H9 (cell line): ENCODE measurements around the gene FNDC3A. TPM values are rescaled to one million over a fixed set of nuclear protein-coding genes. Genes with fewer than 3 reads are reported as not detected.

Source experiments
- DNase-seq: peaks from one replicate; pipeline ENCODE4 v3.0.0-alpha.2; 2017
- H2AFZ ChIP-seq: one replicate; pipeline ENCODE4 v1.6.1; 2013; ENCODE audit warnings: mild to moderate bottlenecking, low read length, control low read depth, moderate library complexity
- H2AK5ac ChIP-seq: 2 replicates; pipeline ENCODE4 v1.6.1; 2013; ENCODE audit warnings: low read length, control low read depth, mixed read lengths; ENCODE audit not compliant: insufficient read length
- H2BK120ac ChIP-seq: one replicate; pipeline ENCODE4 v1.6.1; 2013; ENCODE audit warnings: low read depth, mild to moderate bottlenecking, low read length, control low read depth, inconsistent platforms; ENCODE audit not compliant: poor library complexity, severe bottlenecking
- H2BK12ac ChIP-seq: 2 replicates; pipeline ENCODE4 v1.6.1; 2013; ENCODE audit warnings: low read length, control low read depth, mixed read lengths, low read depth; ENCODE audit not compliant: insufficient read length
- H2BK15ac ChIP-seq: 2 replicates; pipeline ENCODE4 v1.6.1; 2013; ENCODE audit warnings: low read depth, low read length, control low read depth
- H2BK20ac ChIP-seq: one replicate; pipeline ENCODE4 v1.6.1; 2013; ENCODE audit warnings: low read depth, mild to moderate bottlenecking, low read length, control low read depth, inconsistent platforms; ENCODE audit not compliant: poor library complexity, severe bottlenecking
- H2BK5ac ChIP-seq: 2 replicates; pipeline ENCODE4 v1.6.1; 2013; ENCODE audit warnings: low read length, control low read depth, mixed read lengths; ENCODE audit not compliant: insufficient read length
- H3K14ac ChIP-seq: 2 replicates; pipeline ENCODE4 v1.6.1; 2013; ENCODE audit warnings: low read length, control low read depth; ENCODE audit not compliant: insufficient read depth
- H3K18ac ChIP-seq: 2 replicates; pipeline ENCODE4 v1.6.1; 2013; ENCODE audit warnings: low read depth, mild to moderate bottlenecking, mixed read lengths, low read length, control low read depth; ENCODE audit not compliant: insufficient read length
- H3K23ac ChIP-seq: 2 replicates; pipeline ENCODE4 v1.6.1; 2013; ENCODE audit warnings: low read length, control low read depth, mixed read lengths, low read depth; ENCODE audit not compliant: insufficient read length
- H3K23me2 ChIP-seq: 2 replicates; pipeline ENCODE4 v1.6.1; 2013; ENCODE audit warnings: low read depth, mild to moderate bottlenecking, mixed read lengths, low read length, control low read depth; ENCODE audit not compliant: insufficient read length, poor library complexity, severe bottlenecking
- H3K27ac ChIP-seq: 2 replicates; pipeline ENCODE4 v1.5.1; 2013; ENCODE audit warnings: low read length, control low read depth, mixed read lengths, low read depth; ENCODE audit not compliant: insufficient read length
- H3K27me3 ChIP-seq: 2 replicates; pipeline ENCODE4 v1.6.1; 2013; ENCODE audit warnings: low read length, control low read depth, inconsistent platforms; ENCODE audit not compliant: insufficient read depth
- H3K4ac ChIP-seq: 2 replicates; pipeline ENCODE4 v1.6.1; 2013; ENCODE audit warnings: low read depth, mild to moderate bottlenecking, control low read depth, inconsistent platforms, low read length, moderate library complexity
- H3K4me1 ChIP-seq: 2 replicates; pipeline ENCODE4 v1.6.1; 2013; ENCODE audit warnings: low read length, control low read depth, inconsistent platforms; ENCODE audit not compliant: insufficient read depth
- H3K4me2 ChIP-seq: 2 replicates; pipeline ENCODE4 v1.6.1; 2013; ENCODE audit warnings: low read length, control low read depth, mixed read lengths; ENCODE audit not compliant: insufficient read length, insufficient read depth
- H3K56ac ChIP-seq: 2 replicates; pipeline ENCODE4 v1.6.1; 2013; ENCODE audit warnings: low read depth, mild to moderate bottlenecking, mixed read lengths, low read length, control low read depth; ENCODE audit not compliant: insufficient read length
- H3K79me1 ChIP-seq: 2 replicates; pipeline ENCODE4 v1.6.1; 2013; ENCODE audit warnings: low read depth, mild to moderate bottlenecking, moderate library complexity, low read length, control low read depth, inconsistent platforms; ENCODE audit not compliant: insufficient read depth, poor library complexity, severe bottlenecking
- H3K79me2 ChIP-seq: 2 replicates; pipeline ENCODE4 v1.6.1; 2013; ENCODE audit warnings: low read length, control low read depth, inconsistent platforms; ENCODE audit not compliant: insufficient read depth
- H3K9ac ChIP-seq: 2 replicates; pipeline ENCODE4 v1.6.1; 2013; ENCODE audit warnings: low read length, control low read depth, mixed read lengths; ENCODE audit not compliant: insufficient read length; ENCODE audit errors: extremely low read depth
- H3K9me3 ChIP-seq: one replicate; pipeline ENCODE4 v1.6.1; 2013; ENCODE audit warnings: low read depth, low read length, inconsistent platforms; ENCODE audit not compliant: control insufficient read depth
- H3T11ph ChIP-seq: one replicate; pipeline ENCODE4 v1.6.1; 2013; ENCODE audit warnings: mild to moderate bottlenecking, low read length, control low read depth, inconsistent platforms
- H4K20me1 ChIP-seq: one replicate; pipeline ENCODE4 v1.6.1; 2013; ENCODE audit not compliant: control insufficient read depth, insufficient read length, insufficient read depth
- H4K5ac ChIP-seq: 2 replicates; pipeline ENCODE4 v1.6.1; 2013; ENCODE audit warnings: low read depth, mild to moderate bottlenecking, mixed read lengths, low read length, control low read depth; ENCODE audit not compliant: insufficient read length
- H4K8ac ChIP-seq: replicated peaks from 2 replicates; pipeline ENCODE4 v1.6.1; 2013; ENCODE audit warnings: low read length, control low read depth, mixed read lengths, low read depth; ENCODE audit not compliant: insufficient read length
- H4K91ac ChIP-seq: 2 replicates; pipeline ENCODE4 v1.6.1; 2013; ENCODE audit warnings: low read depth, mild to moderate bottlenecking, moderate library complexity, mixed read lengths, low read length, control low read depth; ENCODE audit not compliant: insufficient read length
- H3K27ac Mint-ChIP-seq, 3 experiments: 2 replicates in 2 of 3; 3 replicates in 1 of 3; pipeline ENCODE4 v1.8.0; 2020 to 2021; ENCODE audit warnings: mixed read lengths in 3 of 3, mild to moderate bottlenecking in 1 of 3, moderate library complexity in 1 of 3
- H3K27me3 Mint-ChIP-seq: 2 replicates; pipeline ENCODE4 v1.8.0; 2021; ENCODE audit warnings: low read depth, mild to moderate bottlenecking, moderate library complexity, mixed read lengths
- H3K36me3 Mint-ChIP-seq, 3 experiments: 2 replicates in 2 of 3; 3 replicates in 1 of 3; pipeline ENCODE4 v1.8.0; 2020 to 2021; ENCODE audit warnings: low read depth in 3 of 3, mixed read lengths in 3 of 3; ENCODE audit not compliant: insufficient read depth in 1 of 3
- H3K4me1 Mint-ChIP-seq, 2 experiments: 2 replicates each; pipeline ENCODE4 v1.8.0; 2020; ENCODE audit warnings: mixed read lengths in 2 of 2
- H3K4me3 Mint-ChIP-seq, 2 experiments: 2 replicates in 1 of 2; 3 replicates in 1 of 2; pipeline ENCODE4 v1.8.0; 2020 to 2021; ENCODE audit warnings: mild to moderate bottlenecking in 2 of 2, mixed read lengths in 2 of 2, moderate library complexity in 1 of 2
- H3K9me3 Mint-ChIP-seq, 2 experiments: 2 replicates in 1 of 2; 3 replicates in 1 of 2; pipeline ENCODE4 v1.8.0; 2020; ENCODE audit warnings: mild to moderate bottlenecking in 2 of 2, mixed read lengths in 2 of 2, moderate library complexity in 1 of 2
- WGBS: extraction: QIAGEN DNeasy Blood & Tissue Kit; methylation state at CpG from one replicate; pipeline ENCODE4 v1.1.7; 2013; ENCODE audit warnings: missing lambda C conversion rate, low lambda C conversion rate, mixed read lengths; ENCODE audit not compliant: insufficient read length; ENCODE audit errors: extremely low coverage; 5-methylcytosine and 5-hydroxymethylcytosine counted together
- total RNA-seq: library from RNA; stranded (reverse); gene quantifications from 2 replicates; pipeline ENCODE4 v1.2.1, GENCODE V29; 2021
- TF ChIP-seq, protein P1 (sequence below): fragments of 200-600 bp; sonication (generic); conservative IDR thresholded peaks from 3 replicates; pipeline ENCODE4 v1.8.0; 2021; ENCODE audit warnings: antibody characterized with exemption, mild to moderate bottlenecking

The FNDC3A gene
- total RNA-seq, 1 experiment from 2014 or later, result 27.4 TPM

DNA sequence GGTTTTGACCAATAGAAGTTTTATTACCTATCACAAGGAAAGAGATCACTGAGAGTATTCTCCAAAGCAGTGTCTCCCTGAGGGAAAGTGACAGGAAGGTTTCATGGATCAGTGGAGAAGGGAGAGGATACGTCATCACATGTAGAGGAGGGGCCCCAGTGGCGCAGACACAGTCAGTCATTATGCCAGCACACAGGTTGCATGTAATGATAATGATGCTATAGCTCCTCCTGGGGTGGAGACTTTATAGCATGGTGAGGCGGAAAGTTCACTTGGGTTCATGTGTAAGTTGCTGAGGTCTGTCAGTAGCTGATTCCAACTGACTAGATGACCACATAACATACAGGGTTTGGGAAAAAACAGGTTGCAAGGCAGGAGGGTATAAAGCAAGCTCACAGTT, 88.8 kb downstream of the FNDC3A start:
- no peak overlapping the region for H2BK120ac ChIP-seq
- no peak overlapping the region for H3K9ac ChIP-seq
- H2BK12ac ChIP-seq, result no peak overlapping the region
- no peaks in the 10 kb centered on the region for H3K4me1 ChIP-seq
- H3K27me3 Mint-ChIP-seq, result no peaks in the 10 kb centered on the region
- H3K4me3 Mint-ChIP-seq, result no peak overlapping the region
- no peak overlapping the region for H3K23ac ChIP-seq
- H3K9me3 ChIP-seq, result no peaks in the 10 kb centered on the region
- peaks cover 0 to 3% of the 10 kb centered on the region in 2 experiments; a peak in 1 of 5 replicates for H3K9me3 Mint-ChIP-seq
- H4K8ac ChIP-seq, result no peak overlapping the region
- no peak overlapping the region for H2AFZ ChIP-seq
- no peak overlapping the region for H3K56ac ChIP-seq
- peaks cover 3 to 9% (median 8%) of the 10 kb centered on the region in 3 experiments; a peak in 5 of 7 replicates for H3K36me3 Mint-ChIP-seq
- H2BK5ac ChIP-seq, result no peak overlapping the region
- no peak overlapping the region for H3K18ac ChIP-seq
- WGBS, result no CpG with 5 or more reads among the region's 3 CpGs
- no peak for DNase-seq
- no peak overlapping the region for H4K91ac ChIP-seq
- no peak overlapping the region for H3K14ac ChIP-seq
- no peaks in the 10 kb centered on the region for H3K79me2 ChIP-seq
- no peak overlapping the region for H2AK5ac ChIP-seq
- H3K27ac Mint-ChIP-seq, result no peak overlapping the region
- H3K79me1 ChIP-seq, result no peaks in the 10 kb centered on the region
- no peak overlapping the region for H2BK20ac ChIP-seq
- H3K23me2 ChIP-seq, result no peaks in the 10 kb centered on the region
- TF ChIP-seq, protein P1, sequence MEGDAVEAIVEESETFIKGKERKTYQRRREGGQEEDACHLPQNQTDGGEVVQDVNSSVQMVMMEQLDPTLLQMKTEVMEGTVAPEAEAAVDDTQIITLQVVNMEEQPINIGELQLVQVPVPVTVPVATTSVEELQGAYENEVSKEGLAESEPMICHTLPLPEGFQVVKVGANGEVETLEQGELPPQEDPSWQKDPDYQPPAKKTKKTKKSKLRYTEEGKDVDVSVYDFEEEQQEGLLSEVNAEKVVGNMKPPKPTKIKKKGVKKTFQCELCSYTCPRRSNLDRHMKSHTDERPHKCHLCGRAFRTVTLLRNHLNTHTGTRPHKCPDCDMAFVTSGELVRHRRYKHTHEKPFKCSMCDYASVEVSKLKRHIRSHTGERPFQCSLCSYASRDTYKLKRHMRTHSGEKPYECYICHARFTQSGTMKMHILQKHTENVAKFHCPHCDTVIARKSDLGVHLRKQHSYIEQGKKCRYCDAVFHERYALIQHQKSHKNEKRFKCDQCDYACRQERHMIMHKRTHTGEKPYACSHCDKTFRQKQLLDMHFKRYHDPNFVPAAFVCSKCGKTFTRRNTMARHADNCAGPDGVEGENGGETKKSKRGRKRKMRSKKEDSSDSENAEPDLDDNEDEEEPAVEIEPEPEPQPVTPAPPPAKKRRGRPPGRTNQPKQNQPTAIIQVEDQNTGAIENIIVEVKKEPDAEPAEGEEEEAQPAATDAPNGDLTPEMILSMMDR, result no peak
- H3T11ph ChIP-seq, result no peak overlapping the region
- no peaks in the 10 kb centered on the region for H3K27me3 ChIP-seq
- no peak overlapping the region for H3K4ac ChIP-seq
- H3K4me2 ChIP-seq, result no peak overlapping the region
- H3K4me1 Mint-ChIP-seq, result peaks cover 0 to 3% of the 10 kb centered on the region in 2 experiments; a peak in 2 of 4 replicates
- no peak overlapping the region for H4K5ac ChIP-seq
- H4K20me1 ChIP-seq, result no peaks in the 10 kb centered on the region
- H3K27ac ChIP-seq, result no peak overlapping the region
- no peak overlapping the region for H2BK15ac ChIP-seq
